ENCODE measurements around the gene KIF26B. TPM values are rescaled to one million over a fixed set of nuclear protein-coding genes. Genes with fewer than 3 reads are reported as not detected.

Gene KIF26B
- polyA plus RNA-seq, 1 donor (not counting 4 experiments of a cell fraction or from before 2014, with no cell fraction given): 0.58 TPM

DNA sequence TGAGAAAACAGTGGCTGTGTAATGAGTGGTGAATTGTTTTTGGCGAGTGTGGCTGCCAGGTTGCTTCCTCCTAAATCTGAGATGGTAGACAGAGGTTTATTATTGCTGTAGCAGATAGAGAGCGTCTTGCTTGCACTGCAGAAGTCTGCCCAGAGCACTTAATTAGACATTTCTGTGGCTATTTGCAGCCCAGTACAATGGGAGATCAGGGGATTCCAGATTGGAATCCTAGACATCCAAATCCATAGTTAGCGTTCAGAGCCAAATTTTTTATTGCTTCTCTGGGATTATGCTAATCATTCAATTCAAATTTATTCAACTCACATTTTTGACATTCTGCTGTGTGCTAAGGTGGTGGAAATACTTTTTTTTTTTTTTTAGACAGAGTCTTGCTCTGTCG is 30.0 kb downstream of the KIF26B start:
- Histone ChIP-seq H4K20me1 (ENCODE audit: control insufficient read depth, extremely low read depth, insufficient read depth, low read length) (no peaks in the 10 kb centered on the region), H3K27ac (ENCODE audit: control insufficient read depth, insufficient read depth, low read length) (no peak overlapping the region), H3K9ac (ENCODE audit: control insufficient read depth, extremely low read depth, insufficient read depth, low read length) (no peak overlapping the region), H3K36me3 (ENCODE audit: control insufficient read depth in 2 of 2, extremely low read depth in 1 of 2, insufficient read depth in 2 of 2, low read length in 2 of 2) (no peaks in the 10 kb centered on the region), H3K4me2 (ENCODE audit: control insufficient read depth, extremely low read depth, insufficient read depth, low read depth, low read length) (no peak overlapping the region), H3K9me1 (ENCODE audit: control insufficient read depth, extremely low read depth, insufficient read depth, low read length) (no peaks in the 10 kb centered on the region), H3K27me3 (ENCODE audit: control insufficient read depth, extremely low read depth, insufficient read depth, low read length) (no peaks in the 10 kb centered on the region), H3K79me2 (ENCODE audit: control insufficient read depth, insufficient read depth, low read length) (no peaks in the 10 kb centered on the region), H3K9me3 (ENCODE audit: control insufficient read depth, low read depth, low read length) (no peaks in the 10 kb centered on the region), H2AFZ (ENCODE audit: control insufficient read depth, low read length) (no peak overlapping the region), H3K4me3 (ENCODE audit: control insufficient read depth in 2 of 3, extremely low read depth in 1 of 3, insufficient read depth in 2 of 3, low read depth in 1 of 3, low read length in 3 of 3) (no peak overlapping the region), H3K4me1 (ENCODE audit: control insufficient read depth, extremely low read depth, insufficient read depth, low read length) (no peaks in the 10 kb centered on the region)
- dilution Hi-C loops (cut with MboI; ENCODE audit: extremely low pct_ligation_motif_present, low sequenced_read_pairs): no loop called here
- FAIRE-seq (no peak), DNase-seq (ENCODE audit: low read depth, low spot score) (no peak)
- TF ChIP-seq EZH2 (IDR thresholded peaks at IDR 0.05; ENCODE audit: low read length): no peak
- TF ChIP-seq, protein P1, sequence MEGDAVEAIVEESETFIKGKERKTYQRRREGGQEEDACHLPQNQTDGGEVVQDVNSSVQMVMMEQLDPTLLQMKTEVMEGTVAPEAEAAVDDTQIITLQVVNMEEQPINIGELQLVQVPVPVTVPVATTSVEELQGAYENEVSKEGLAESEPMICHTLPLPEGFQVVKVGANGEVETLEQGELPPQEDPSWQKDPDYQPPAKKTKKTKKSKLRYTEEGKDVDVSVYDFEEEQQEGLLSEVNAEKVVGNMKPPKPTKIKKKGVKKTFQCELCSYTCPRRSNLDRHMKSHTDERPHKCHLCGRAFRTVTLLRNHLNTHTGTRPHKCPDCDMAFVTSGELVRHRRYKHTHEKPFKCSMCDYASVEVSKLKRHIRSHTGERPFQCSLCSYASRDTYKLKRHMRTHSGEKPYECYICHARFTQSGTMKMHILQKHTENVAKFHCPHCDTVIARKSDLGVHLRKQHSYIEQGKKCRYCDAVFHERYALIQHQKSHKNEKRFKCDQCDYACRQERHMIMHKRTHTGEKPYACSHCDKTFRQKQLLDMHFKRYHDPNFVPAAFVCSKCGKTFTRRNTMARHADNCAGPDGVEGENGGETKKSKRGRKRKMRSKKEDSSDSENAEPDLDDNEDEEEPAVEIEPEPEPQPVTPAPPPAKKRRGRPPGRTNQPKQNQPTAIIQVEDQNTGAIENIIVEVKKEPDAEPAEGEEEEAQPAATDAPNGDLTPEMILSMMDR (optimal IDR thresholded peaks at IDR 0.05 in 1 of 3, IDR thresholded peaks at IDR 0.05 in 1 of 3, conservative IDR thresholded peaks at IDR 0.05 in 1 of 3; ENCODE audit: extremely low read depth in 1 of 3, insufficient read depth in 2 of 3, low read length in 3 of 3): no peak

GRCh38 chr1:245188403-245188802 is 33.6 kb downstream of the KIF26B start:
- Histone ChIP-seq H3K27me3 (ENCODE audit: control insufficient read depth, extremely low read depth, insufficient read depth, low read length) (no peaks in the 10 kb centered on the region), H4K20me1 (ENCODE audit: control insufficient read depth, extremely low read depth, insufficient read depth, low read length) (no peaks in the 10 kb centered on the region), H3K27ac (ENCODE audit: control insufficient read depth, insufficient read depth, low read length) (no peak overlapping the region), H2AFZ (ENCODE audit: control insufficient read depth, low read length) (no peak overlapping the region), H3K4me1 (ENCODE audit: control insufficient read depth, extremely low read depth, insufficient read depth, low read length) (no peaks in the 10 kb centered on the region), H3K36me3 (ENCODE audit: control insufficient read depth in 2 of 2, extremely low read depth in 1 of 2, insufficient read depth in 2 of 2, low read length in 2 of 2) (no peaks in the 10 kb centered on the region), H3K4me2 (ENCODE audit: control insufficient read depth, extremely low read depth, insufficient read depth, low read depth, low read length) (no peak overlapping the region), H3K79me2 (ENCODE audit: control insufficient read depth, insufficient read depth, low read length) (no peaks in the 10 kb centered on the region), H3K4me3 (ENCODE audit: control insufficient read depth in 2 of 3, extremely low read depth in 1 of 3, insufficient read depth in 2 of 3, low read depth in 1 of 3, low read length in 3 of 3) (no peak overlapping the region), H3K9me3 (ENCODE audit: control insufficient read depth, low read depth, low read length) (no peaks in the 10 kb centered on the region), H3K9ac (ENCODE audit: control insufficient read depth, extremely low read depth, insufficient read depth, low read length) (no peak overlapping the region), H3K9me1 (ENCODE audit: control insufficient read depth, extremely low read depth, insufficient read depth, low read length) (no peaks in the 10 kb centered on the region)
- TF ChIP-seq, protein P1 (optimal IDR thresholded peaks at IDR 0.05 in 1 of 3, IDR thresholded peaks at IDR 0.05 in 1 of 3, conservative IDR thresholded peaks at IDR 0.05 in 1 of 3; ENCODE audit: extremely low read depth in 1 of 3, insufficient read depth in 2 of 3, low read length in 3 of 3): no peak
- TF ChIP-seq EZH2 (IDR thresholded peaks at IDR 0.05; ENCODE audit: low read length): no peak
- dilution Hi-C loops (cut with MboI; ENCODE audit: extremely low pct_ligation_motif_present, low sequenced_read_pairs): no loop called here
- no peak for FAIRE-seq
- no peak for DNase-seq (ENCODE audit: low read depth, low spot score)
